Measurements from ENCODE around the gene NELL1. TPM values are rescaled to one million over a fixed set of nuclear protein-coding genes. Genes with fewer than 3 reads are reported as not detected.

The NELL1 gene
- total RNA-seq, 1 experiment from 2014 or later: not detected

- DNase-seq (ENCODE audit: low read depth, low spot score): no peak
- Histone ChIP-seq H3K36me3 (ENCODE audit: control insufficient read depth, insufficient read depth, low read length) (no peaks in the 10 kb centered on the region), H3K9me3 (ENCODE audit: control insufficient read depth, insufficient read depth, low read depth, low read length) (no peaks in the 10 kb centered on the region), H3K27ac (ENCODE audit: low read length) (no peak overlapping the region), H3K4me1 (ENCODE audit: control insufficient read depth, insufficient read depth, low read length) (no peaks in the 10 kb centered on the region), H3K27me3 (ENCODE audit: control insufficient read depth, insufficient read depth, low read length) (no peaks in the 10 kb centered on the region), H3K4me3 (ENCODE audit: low read depth in 2 of 2, low read length in 2 of 2) (no peak overlapping the region)
- ChIA-PET CTCF (no interaction called here), POLR2A (no interaction called here)
- in situ Hi-C loops (cut with HindIII; ENCODE audit: low pct_unique_long_range_greater_than_20kb, low sequenced_read_pairs) (no loop called here), intact Hi-C loops (cut with micrococcal nuclease; ENCODE audit: unreplicated experiment) (no loop called here)
- BruUV-seq (replicated peaks): no TSS peak
- TF ChIP-seq REST (IDR thresholded peaks at IDR 0.05; ENCODE audit: insufficient read depth in 1 of 2, low read depth in 2 of 2, low read length in 1 of 2) (no peak), SIN3A (IDR thresholded peaks at IDR 0.05; ENCODE audit: borderline replicate concordance, insufficient read depth, low read depth, low read length) (no peak), TCF7L2 (IDR thresholded peaks at IDR 0.05; ENCODE audit: low read depth, low read length) (no peak)
- ATAC-seq: no peak
These were observed 38.5 kb downstream of the NELL1 start for GRCh38 chr11:20707876-20708275.

- CTCF ChIA-PET: no interaction called here
- H3K27me3 ChIP-seq (ENCODE audit: control insufficient read depth, insufficient read depth, low read length): no peaks in the 10 kb centered on the region
- H3K4me1 ChIP-seq (ENCODE audit: control insufficient read depth, insufficient read depth, low read length): no peaks in the 10 kb centered on the region
- no peak for ATAC-seq
- H3K27ac ChIP-seq (ENCODE audit: low read length): no peak overlapping the region
- DNase-seq (ENCODE audit: low read depth, low spot score): no peak
- no peak for TF ChIP-seq TCF7L2 (IDR thresholded peaks at IDR 0.05; ENCODE audit: low read depth, low read length)
- no peak for TF ChIP-seq REST (IDR thresholded peaks at IDR 0.05; ENCODE audit: insufficient read depth in 1 of 2, low read depth in 2 of 2, low read length in 1 of 2)
- no peak for TF ChIP-seq POLR2AphosphoS5 (IDR thresholded peaks at IDR 0.05; ENCODE audit: low read depth, low read length)
- no peak for TF ChIP-seq SIN3A (IDR thresholded peaks at IDR 0.05; ENCODE audit: borderline replicate concordance, insufficient read depth, low read depth, low read length)
- TF ChIP-seq CTCF (IDR thresholded peaks at IDR 0.05): no peak
- in situ Hi-C loops (cut with HindIII; ENCODE audit: low pct_unique_long_range_greater_than_20kb, low sequenced_read_pairs) (no loop called here), intact Hi-C loops (cut with micrococcal nuclease; ENCODE audit: unreplicated experiment) (no loop called here)
- H3K36me3 ChIP-seq (ENCODE audit: control insufficient read depth, insufficient read depth, low read length): no peaks in the 10 kb centered on the region
- no peaks in the 10 kb centered on the region for H3K9me3 ChIP-seq (ENCODE audit: control insufficient read depth, insufficient read depth, low read depth, low read length)
- POLR2A ChIA-PET: no interaction called here
- no peak overlapping the region for H3K4me3 ChIP-seq (ENCODE audit: low read depth in 2 of 2, low read length in 2 of 2)
- no TSS peak for BruUV-seq (replicated peaks)
These were observed 43.5 kb downstream of the NELL1 start for GRCh38 chr11:20712912-20713311.
